Endometrial microvascular endothelial cells (primary cell): Measurements from ENCODE around the gene CTBS. TPM values are rescaled to one million over a fixed set of nuclear protein-coding genes. Genes with fewer than 3 reads are reported as not detected.

Experiments
- in situ Hi-C: cut with HindIII; loops from 2 replicates; pipeline ENCODE4 v1.10.0; 2017; ENCODE audit warnings: low sequenced_read_pairs, low pct_unique_long_range_greater_than_20kb; ENCODE audit errors: inconsistent ontology term
- total RNA-seq: library from RNA; depleted of rRNA; stranded (reverse); fragments of >200 nt; gene quantifications from one replicate; pipeline ENCODE4 v1.2.3, GENCODE V29; 2015; ENCODE audit errors: inconsistent ontology term

Gene CTBS
- total RNA-seq, 1 donor from 2014 or later: 15.1 TPM

- in situ Hi-C loops: no loop called here
Measured at GRCh38 chr1:84510668-84511067, 63.6 kb downstream of the CTBS start.

GRCh38 chr1:84510165-84510564 lies 64.1 kb downstream of the CTBS start:
- in situ Hi-C loops: no loop called here

GRCh38 chr1:84509029-84509428 lies 65.2 kb downstream of the CTBS start:
- in situ Hi-C loops: loop anchor here (10.0 kb wide), 1 partner anchor 96 kb away; no protein-coding TSS in a partner anchor

- in situ Hi-C loops: loop anchor here (10.0 kb wide), 1 partner anchor 96 kb away; no protein-coding TSS in a partner anchor
Measured at GRCh38 chr1:84508510-84508909, 65.7 kb downstream of the CTBS start.

GRCh38 chr1:84507887-84508286 lies 66.4 kb downstream of the CTBS start:
- in situ Hi-C loops: loop anchor here (10.0 kb wide), 1 partner anchor 97 kb away; no protein-coding TSS in a partner anchor

GRCh38 chr1:84506729-84507453 lies 67.3 kb downstream of the CTBS start:
- in situ Hi-C loops: loop anchor here (10.0 kb wide), 1 partner anchor 98 kb away; no protein-coding TSS in a partner anchor

GRCh38 chr1:84506002-84506728 lies 68.1 kb downstream of the CTBS start, which contains the start of the genes GNG5 and SPATA1:
TSS of gene GNG5 (minus strand) at chr1:84506581. CDS start at chr1:84506091, 490 bp downstream.
TSS of gene SPATA1 (plus strand) at chr1:84506386. CDS start at chr1:84516360, 9,974 bp downstream.
- in situ Hi-C loops: loop anchor here (10.0 kb wide), 1 partner anchor 99 kb away; no protein-coding TSS in a partner anchor

GRCh38 chr1:84505493-84506001 lies 68.7 kb downstream of the CTBS start:
- in situ Hi-C loops: loop anchor here (10.0 kb wide), 1 partner anchor 99 kb away; no protein-coding TSS in a partner anchor

- in situ Hi-C loops: loop anchor here (10.0 kb wide), 1 partner anchor 100 kb away; no protein-coding TSS in a partner anchor
Measured at GRCh38 chr1:84504580-84505492, 69.4 kb downstream of the CTBS start.

GRCh38 chr1:84502927-84503326 lies 71.3 kb downstream of the CTBS start:
- in situ Hi-C loops: loop anchor here (10.0 kb wide), 1 partner anchor 102 kb away; no protein-coding TSS in a partner anchor

Other genes starting within 250 kb of the CTBS start
- gene DNASE2B, start 176.0 kb downstream of the CTBS start, total RNA-seq: not detected
- 40.0 TPM for gene RPF1, start 95.2 kb downstream of the CTBS start, total RNA-seq
- gene SPATA1, start 68.1 kb downstream of the CTBS start, total RNA-seq: not detected
- gene GNG5, start 67.9 kb downstream of the CTBS start, total RNA-seq: 69.5 TPM
- 13.9 TPM for gene SSX2IP, start 116.0 kb upstream of the CTBS start, total RNA-seq